DLD1 (cell line): ENCODE measurements around the gene MRGPRX1.
"Not testable (repeated sequence)": the region's sequence is repeated elsewhere in the genome, so short reads cannot be mapped to it uniquely, and the experiment has no call there.

ENCODE experiments used
- in situ Hi-C: cut with HindIII; loops from 2 replicates; pipeline ENCODE4 v1.10.0; 2017; ENCODE audit warnings: low sequenced_read_pairs

The MRGPRX1 gene

GRCh38 chr11:18939314-18939713 lies at the start of gene MRGPRX1:
TSS of gene MRGPRX1 (minus strand) at chr11:18939414. CDS start at chr11:18934784, 4,630 bp downstream.
- in situ Hi-C loops, result no loop called here

- in situ Hi-C loops, result no loop called here
Measured at GRCh38 chr11:18987454-18988231, 48.4 kb upstream of the MRGPRX1 start.

DNA sequence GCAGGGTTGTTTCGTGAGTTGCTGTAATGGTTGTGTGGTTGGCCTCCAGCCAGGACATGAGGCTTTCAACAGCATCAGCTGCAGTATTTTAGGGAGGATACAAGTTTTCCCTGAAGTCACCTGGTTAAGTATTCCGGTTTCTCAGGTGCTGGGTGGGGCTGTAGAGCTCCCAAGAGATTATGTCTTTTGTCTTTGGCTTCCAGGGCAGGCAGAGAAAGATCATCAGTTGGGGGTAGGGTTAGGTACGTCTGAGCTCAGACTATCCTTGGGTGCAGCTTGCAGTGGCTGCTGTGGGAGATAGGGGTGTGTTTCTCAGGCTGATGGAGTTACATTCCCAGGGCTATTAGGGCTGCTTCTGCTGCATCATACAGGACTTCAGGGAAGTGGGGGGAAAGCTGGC lies 47.5 kb upstream of the MRGPRX1 start:
- in situ Hi-C loops, result no loop called here

DNA sequence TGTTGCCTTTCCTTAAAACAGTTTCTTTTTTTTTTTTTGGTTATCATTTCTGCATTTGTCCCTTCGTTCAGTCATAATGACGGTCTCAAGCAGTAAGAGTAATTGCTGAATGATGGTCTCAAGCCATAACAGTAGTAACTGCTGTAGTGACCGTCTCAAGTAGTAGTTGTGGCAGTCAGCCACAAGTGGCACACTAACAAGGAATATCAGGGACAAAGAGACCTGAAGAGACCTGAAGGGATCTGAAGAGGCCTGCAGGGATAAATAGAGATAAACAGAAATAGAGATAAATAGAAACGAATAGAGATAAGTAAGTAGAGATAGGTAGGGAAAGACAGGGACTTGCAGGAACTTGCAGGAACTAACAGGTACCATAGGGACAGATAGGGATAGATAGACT lies 42.7 kb upstream of the MRGPRX1 start:
- in situ Hi-C loops, result no loop called here

DNA sequence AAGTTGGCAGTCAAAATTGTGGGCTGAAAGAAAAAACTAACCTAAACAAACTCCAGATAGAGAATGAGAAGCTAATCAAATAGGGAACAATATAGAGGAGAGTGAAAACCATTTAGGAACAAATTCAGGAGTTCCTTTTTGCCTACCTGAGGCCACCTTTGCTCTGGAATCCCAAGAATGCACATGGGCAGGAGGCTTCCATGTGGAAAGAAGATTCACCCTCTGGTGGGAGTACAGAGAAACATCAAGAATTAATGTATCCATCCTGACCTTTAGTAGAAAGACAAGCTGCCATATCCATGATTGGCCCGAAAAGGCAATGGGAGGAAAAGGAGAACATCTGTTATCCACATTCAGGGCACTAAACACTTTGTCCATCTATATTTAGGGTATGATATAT lies 35.0 kb upstream of the MRGPRX1 start:
- in situ Hi-C loops, result no loop called here

DNA sequence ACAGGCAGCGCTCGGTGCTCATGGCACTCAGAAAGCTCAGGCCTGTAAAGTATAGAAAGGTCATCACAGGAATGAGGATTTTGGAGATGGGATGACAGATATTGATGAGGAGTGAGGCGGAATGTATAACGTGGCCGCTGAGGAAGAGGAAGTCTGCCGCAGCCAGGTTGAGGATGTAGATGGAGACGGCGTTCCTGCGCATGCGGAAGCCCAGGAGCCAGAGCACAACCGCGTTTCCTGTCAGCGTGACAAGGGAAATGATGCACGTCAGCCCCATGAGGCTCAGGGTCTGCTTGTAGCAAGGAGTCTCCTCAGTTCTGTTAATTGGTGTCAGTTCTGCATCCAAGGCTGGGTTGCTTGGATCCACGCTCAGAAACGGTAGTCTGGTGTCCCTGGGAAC lies 33.1 kb upstream of the MRGPRX1 start:
- in situ Hi-C loops, result no loop called here

DNA sequence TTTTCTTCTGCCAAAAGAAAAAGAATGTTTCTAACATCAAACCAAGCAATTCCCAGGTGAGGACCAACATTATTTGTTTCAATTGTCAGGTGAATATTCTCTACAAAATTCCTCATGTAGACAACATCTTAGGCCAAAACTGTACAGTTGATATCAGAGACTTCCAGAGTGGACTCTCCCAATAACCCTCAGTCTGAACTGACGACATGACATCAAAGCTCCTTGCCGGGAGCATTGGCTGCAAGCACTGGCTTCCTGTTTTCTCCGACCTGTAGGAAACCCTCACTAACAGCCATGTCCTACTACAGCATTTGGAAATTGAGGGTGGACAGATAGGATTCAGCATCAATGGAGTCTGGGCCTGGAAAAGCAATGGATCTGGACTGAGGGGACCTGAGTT lies 30.5 kb upstream of the MRGPRX1 start:
- in situ Hi-C loops, result no loop called here

GRCh38 chr11:18958221-18958910 lies 19.2 kb upstream of the MRGPRX1 start:
- in situ Hi-C loops, result no loop called here

- in situ Hi-C loops, result no loop called here
Measured at GRCh38 chr11:18956630-18957029, 17.4 kb upstream of the MRGPRX1 start.

DNA sequence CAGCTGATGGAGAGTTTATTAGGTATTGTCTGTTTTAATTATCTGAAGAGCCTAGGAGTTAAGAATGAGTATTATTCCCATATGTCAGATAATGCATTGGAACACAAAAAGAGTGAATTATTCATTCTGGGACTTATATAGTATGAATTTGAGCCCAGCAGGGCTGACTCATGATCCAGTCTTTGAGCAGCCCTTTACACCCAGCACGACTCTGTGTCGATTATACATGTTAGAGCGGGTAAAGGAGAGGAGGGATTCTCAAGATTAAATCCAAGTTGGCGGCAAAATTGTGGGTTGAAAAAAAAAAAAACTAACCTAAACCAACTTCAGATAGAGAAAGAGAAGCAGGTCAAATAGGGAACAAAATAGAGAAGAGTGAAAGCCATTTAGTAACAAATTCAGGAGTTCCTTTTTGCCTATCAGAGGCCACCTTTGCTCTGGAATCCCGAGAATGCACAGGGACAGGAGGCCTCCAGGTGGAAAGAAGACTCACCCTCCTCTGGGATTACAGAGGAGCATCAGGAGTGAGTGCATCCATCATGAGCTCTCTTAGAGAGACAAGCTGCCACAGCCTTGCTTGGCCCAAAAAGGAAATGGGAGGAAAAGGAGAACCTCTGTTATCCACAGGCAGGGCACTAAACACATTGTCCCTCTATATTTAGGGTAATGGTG lies 3.1 kb downstream of the MRGPRX1 start:
- in situ Hi-C loops, result no loop called here

DNA sequence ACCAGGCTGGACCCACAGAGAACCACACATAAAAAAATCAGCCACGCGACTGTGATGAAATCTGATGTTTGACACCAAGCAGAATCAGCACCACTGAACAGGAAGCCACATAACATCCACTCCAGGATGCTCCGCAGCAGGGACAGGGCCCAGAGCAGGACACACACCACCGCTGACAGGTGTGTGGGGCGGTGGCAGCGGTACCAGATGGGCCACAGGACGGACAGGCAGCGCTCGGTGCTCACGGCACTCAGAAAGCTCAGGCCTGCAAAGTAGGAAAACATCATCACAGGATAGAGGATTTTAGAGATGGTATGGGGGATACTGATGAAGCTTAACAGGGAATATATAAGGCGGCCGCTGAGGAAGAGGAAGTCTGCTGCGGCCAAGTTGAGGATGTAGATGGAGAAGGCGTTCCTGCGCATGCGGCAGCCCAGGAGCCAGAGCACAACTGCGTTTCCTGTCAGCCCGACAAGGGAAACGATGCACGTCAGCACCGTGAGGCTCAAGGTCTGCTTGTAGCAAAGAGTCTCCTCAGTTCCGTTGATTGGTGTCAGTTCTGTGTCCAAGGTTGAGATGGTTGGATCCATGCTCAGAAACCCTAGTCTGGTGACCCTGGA lies 4.9 kb downstream of the MRGPRX1 start:
- in situ Hi-C loops, result no loop called here

- in situ Hi-C loops, result no loop called here
Measured at GRCh38 chr11:18927550-18928322, 11.5 kb downstream of the MRGPRX1 start.

DNA sequence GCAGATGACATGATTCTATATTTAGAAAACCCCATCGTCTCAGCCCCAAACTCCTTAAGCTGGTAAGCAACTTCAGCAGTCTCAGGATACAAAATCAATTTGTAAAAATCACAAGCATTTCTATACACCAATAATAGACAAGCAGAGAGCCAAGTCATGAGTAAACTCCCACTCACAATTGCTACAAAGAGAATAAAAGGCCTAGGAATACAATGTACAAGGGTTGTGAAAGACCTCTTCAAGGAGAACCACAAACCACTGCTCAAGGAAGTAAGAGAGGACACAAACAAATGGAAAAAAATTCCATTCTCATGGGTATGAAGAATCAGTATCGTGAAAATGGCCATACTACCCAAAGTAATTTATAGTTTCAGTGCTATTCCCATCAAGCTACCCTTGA lies 13.8 kb downstream of the MRGPRX1 start:
- in situ Hi-C loops, result not testable (repeated sequence)

GRCh38 chr11:18912883-18913282 lies 26.3 kb downstream of the MRGPRX1 start:
- in situ Hi-C loops, result no loop called here

DNA sequence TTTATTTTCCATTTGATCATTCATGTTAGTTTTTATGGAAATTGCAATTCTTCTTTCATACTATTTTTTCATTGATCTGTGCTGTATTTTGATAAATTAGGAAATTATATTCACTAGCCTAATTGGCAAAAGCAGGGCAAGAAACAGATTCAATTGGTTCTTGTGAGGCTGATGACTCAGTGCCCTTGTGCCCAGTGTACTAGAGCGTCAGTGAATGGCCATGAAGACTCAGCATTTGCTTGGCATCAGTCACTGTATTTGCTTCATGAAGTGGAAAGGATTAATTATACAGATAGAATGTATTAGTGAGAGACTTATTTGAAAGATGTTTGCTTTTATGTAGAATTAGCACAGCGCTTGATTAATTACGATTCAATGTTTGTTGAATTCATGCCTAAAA lies 31.8 kb downstream of the MRGPRX1 start:
- in situ Hi-C loops, result no loop called here

GRCh38 chr11:18900637-18901036 lies 38.6 kb downstream of the MRGPRX1 start:
- in situ Hi-C loops, result not testable (repeated sequence)

DNA sequence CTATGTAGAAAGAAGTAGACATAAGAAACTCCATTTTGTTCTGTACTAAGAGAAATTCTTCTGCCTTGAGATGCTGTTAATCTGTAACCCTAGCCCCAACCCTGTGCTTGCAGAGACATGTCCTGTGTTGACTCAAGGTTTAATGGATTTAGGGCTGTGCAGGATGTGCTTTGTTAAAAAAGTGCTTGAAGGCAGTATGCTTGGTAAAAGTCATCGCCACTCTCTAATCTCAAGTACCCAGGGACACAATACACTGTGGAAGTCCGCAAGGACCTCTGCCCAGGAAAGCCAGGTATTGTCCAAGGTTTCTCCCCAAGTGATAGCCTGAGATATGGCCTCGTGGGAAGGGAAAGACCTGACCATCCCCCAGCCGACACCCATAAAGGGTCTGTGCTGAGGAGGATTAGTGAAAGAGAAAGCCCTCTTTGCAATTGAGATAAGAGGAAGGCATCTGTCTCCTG lies 39.0 kb downstream of the MRGPRX1 start:
- in situ Hi-C loops, result not testable (repeated sequence)

GRCh38 chr11:18891712-18892111 lies 47.5 kb downstream of the MRGPRX1 start:
- in situ Hi-C loops, result not testable (repeated sequence)

DNA sequence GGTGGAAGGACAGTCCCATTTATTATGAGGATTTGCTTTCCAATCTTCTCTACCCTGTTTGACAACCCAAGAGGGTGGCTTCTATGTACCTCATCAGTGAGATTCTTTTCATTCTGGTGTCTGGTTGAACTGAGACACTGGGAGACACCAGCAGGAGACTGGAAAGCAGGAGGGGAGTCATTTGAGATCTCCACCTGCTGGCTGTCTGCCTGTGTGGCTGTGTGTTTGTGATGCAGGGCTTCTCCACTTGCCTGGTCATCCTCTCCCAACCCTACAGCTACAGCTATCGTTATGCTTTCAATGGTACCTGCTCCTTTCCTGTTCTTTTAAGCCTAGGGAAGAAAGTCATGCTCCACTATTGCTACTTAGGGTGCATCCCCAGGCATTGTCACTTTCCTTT lies 48.6 kb downstream of the MRGPRX1 start:
- in situ Hi-C loops, result no loop called here
